H1 (cell line): ENCODE results near the gene TMEM269. TPM values are rescaled to one million over a fixed set of nuclear protein-coding genes. Genes with fewer than 3 reads are reported as not detected.

Experiments used
- CTCF ChIA-PET: fragments of 300-600 bp; sonication (Branson Sonifier 250); formaldehyde crosslinking; loops from one replicate; lab custom pipeline; 2021; ENCODE audit not compliant: partially characterized antibody; lab: Charles Lee
- POLR2A ChIA-PET: fragments of 300-600 bp; sonication (Branson Sonifier 250); formaldehyde crosslinking; loops from one replicate; lab custom pipeline; 2021; ENCODE audit warnings: inconsistent platforms; ENCODE audit not compliant: partially characterized antibody; lab: Charles Lee
- DNase-seq, 2 experiments: peaks; one replicate each; pipeline versions ENCODE4 v3.0.0 to v3.0.0-alpha.2; 2010 to 2022; ENCODE audit warnings: low spot score in 2 of 2, low read depth in 1 of 2, mixed read lengths in 1 of 2
- FAIRE-seq: peaks from 2 replicates; lab custom pipeline; 2011; peaks lifted over from hg19 to GRCh38; lab: Jason Lieb, UNC
- H2AFZ ChIP-seq: 2 replicates; pipeline ENCODE4 v1.8.1; 2012; ENCODE audit warnings: low read length, inconsistent platforms
- H2AK5ac ChIP-seq: 2 replicates; pipeline ENCODE4 v1.6.1; 2013; ENCODE audit warnings: low read depth, low read length
- H2BK120ac ChIP-seq: replicated peaks from 2 replicates; pipeline ENCODE3; 2013; ENCODE audit warnings: low read depth, low read length, inconsistent platforms
- H2BK12ac ChIP-seq: 2 replicates; pipeline ENCODE4 v1.6.1; 2013; ENCODE audit warnings: low read depth, low read length
- H2BK15ac ChIP-seq: 2 replicates; pipeline ENCODE4 v1.6.1; 2013; ENCODE audit warnings: low read length
- H2BK20ac ChIP-seq: 2 replicates; pipeline ENCODE4 v1.6.1; 2013; ENCODE audit warnings: low read length
- H2BK5ac ChIP-seq: 2 replicates; pipeline ENCODE4 v1.6.1; 2013; ENCODE audit warnings: low read depth, low read length
- H3K14ac ChIP-seq: 2 replicates; pipeline ENCODE4 v1.6.1; 2013; ENCODE audit warnings: inconsistent platforms; ENCODE audit not compliant: insufficient read length
- H3K18ac ChIP-seq: 2 replicates; pipeline ENCODE4 v1.6.1; 2013; ENCODE audit warnings: low read length; ENCODE audit errors: extremely low read depth
- H3K23ac ChIP-seq: 2 replicates; pipeline ENCODE4 v1.6.1; 2013; ENCODE audit warnings: inconsistent platforms; ENCODE audit not compliant: insufficient read length
- H3K23me2 ChIP-seq: 2 replicates; pipeline ENCODE4 v1.6.1; 2013; ENCODE audit warnings: low read depth, low read length
- H3K27ac ChIP-seq: 2 replicates; pipeline ENCODE4 v1.6.1; 2011; ENCODE audit warnings: low read depth, low read length, inconsistent platforms
- H3K27me3 ChIP-seq, 4 experiments: replicated peaks in 1 of 4; 1 replicate in 1 of 4; 2 replicates in 3 of 4; pipeline versions ENCODE4 v1.6.1 to v1.8.1; 2011 to 2013; ENCODE audit warnings: low read length in 3 of 4, mild to moderate bottlenecking in 3 of 4, inconsistent platforms in 2 of 4, mixed read lengths in 2 of 4, moderate library complexity in 1 of 4; ENCODE audit not compliant: control insufficient read depth in 3 of 4, insufficient read depth in 3 of 4; ENCODE audit errors: extremely low read depth in 1 of 4
- H3K36me3 ChIP-seq, 4 experiments: 2 replicates each; pipeline versions ENCODE4 v1.6.1 to v1.8.1; 2011 to 2013; ENCODE audit warnings: mild to moderate bottlenecking in 4 of 4, low read length in 3 of 4, moderate library complexity in 2 of 4, control low read depth in 1 of 4, inconsistent platforms in 1 of 4; ENCODE audit not compliant: insufficient read depth in 4 of 4, control insufficient read depth in 2 of 4
- H3K4ac ChIP-seq: replicated peaks from 2 replicates; pipeline ENCODE3; 2013; ENCODE audit warnings: low read length, low read depth, mixed read lengths, inconsistent platforms; ENCODE audit not compliant: insufficient read length
- H3K4me1 ChIP-seq, 4 experiments: replicated peaks in 1 of 4; 1 replicate in 1 of 4; 2 replicates in 3 of 4; pipeline versions ENCODE4 v1.6.1 to v1.8.1; 2011 to 2013; ENCODE audit warnings: low read length in 3 of 4, inconsistent platforms in 2 of 4, mixed read lengths in 1 of 4; ENCODE audit not compliant: insufficient read depth in 4 of 4, control insufficient read depth in 3 of 4
- H3K4me2 ChIP-seq, 2 experiments: 2 replicates each; pipeline versions ENCODE4 v1.6.1 to v1.8.1; 2011 to 2013; ENCODE audit warnings: low read depth in 2 of 2, low read length in 2 of 2, control low read depth in 1 of 2, inconsistent platforms in 1 of 2, mild to moderate bottlenecking in 1 of 2; ENCODE audit not compliant: insufficient read depth in 1 of 2
- H3K4me3 ChIP-seq, 4 experiments: fragments of 200-600, 300-600 bp in 1 of 4; sonication (generic), shearing (Covaris generic), sonication (Bioruptor Twin) in 1 of 4; 2 replicates each; pipeline versions ENCODE4 v1.5.1 to v1.8.1; 2011 to 2016; ENCODE audit warnings: low read length in 4 of 4, low read depth in 3 of 4, control low read depth in 2 of 4, inconsistent platforms in 2 of 4, mild to moderate bottlenecking in 2 of 4, mixed read lengths in 1 of 4, moderate library complexity in 1 of 4; ENCODE audit not compliant: insufficient read depth in 2 of 4; ENCODE audit errors: extremely low read depth in 1 of 4
- H3K56ac ChIP-seq: replicated peaks from 2 replicates; pipeline ENCODE3; 2013; ENCODE audit warnings: low read depth, mild to moderate bottlenecking, mixed read lengths, low read length, inconsistent platforms; ENCODE audit not compliant: insufficient read length
- H3K79me1 ChIP-seq: 2 replicates; pipeline ENCODE4 v1.6.1; 2013; ENCODE audit warnings: low read depth, low read length, control low read depth
- H3K79me2 ChIP-seq, 2 experiments: 2 replicates each; pipeline versions ENCODE4 v1.6.1 to v1.8.1; 2012 to 2013; ENCODE audit warnings: low read length in 2 of 2, mild to moderate bottlenecking in 2 of 2, inconsistent platforms in 1 of 2; ENCODE audit not compliant: insufficient read depth in 2 of 2, control insufficient read depth in 1 of 2
- H3K9ac ChIP-seq, 4 experiments: replicated peaks in 1 of 4; 1 replicate in 1 of 4; 2 replicates in 3 of 4; pipeline versions ENCODE4 v1.6.1 to v1.8.1; 2011 to 2013; ENCODE audit warnings: low read depth in 3 of 4, low read length in 3 of 4, control low read depth in 2 of 4, mild to moderate bottlenecking in 2 of 4, moderate library complexity in 2 of 4, inconsistent platforms in 1 of 4; ENCODE audit errors: extremely low read depth in 1 of 4
- H3K9me3 ChIP-seq, 2 experiments: 2 replicates each; pipeline versions ENCODE4 v1.6.1 to v1.8.1; 2012 to 2013; ENCODE audit warnings: mild to moderate bottlenecking in 2 of 2, moderate library complexity in 2 of 2, control low read depth in 1 of 2, inconsistent platforms in 1 of 2, low read depth in 1 of 2, low read length in 1 of 2, mixed read lengths in 1 of 2; ENCODE audit not compliant: insufficient read depth in 2 of 2
- H4K20me1 ChIP-seq, 2 experiments: replicated peaks in 1 of 2; 2 replicates each; pipeline versions ENCODE3 to v1.8.1; 2011 to 2013; ENCODE audit warnings: inconsistent platforms in 2 of 2, low read length in 2 of 2, mild to moderate bottlenecking in 1 of 2; ENCODE audit not compliant: insufficient read depth in 2 of 2, control insufficient read depth in 1 of 2
- H4K5ac ChIP-seq: 2 replicates; pipeline ENCODE4 v1.6.1; 2013; ENCODE audit warnings: low read length, low read depth, mixed read lengths, inconsistent platforms; ENCODE audit not compliant: insufficient read length
- H4K8ac ChIP-seq: 2 replicates; pipeline ENCODE4 v1.8.0; 2013; ENCODE audit warnings: mild to moderate bottlenecking, moderate library complexity, low read length, inconsistent platforms; ENCODE audit not compliant: insufficient read depth; ENCODE audit errors: extremely low read depth
- H4K91ac ChIP-seq: replicated peaks from 2 replicates; pipeline ENCODE3; 2013; ENCODE audit warnings: low read length, mixed read lengths, inconsistent platforms; ENCODE audit not compliant: insufficient read length
- EZH2 ChIP-seq: fragments of 200-600 bp; sonication (generic); IDR thresholded peaks from 2 replicates; pipeline ENCODE4 v1.7.1; 2012; ENCODE audit warnings: low read depth, mild to moderate bottlenecking, moderate library complexity, low read length, inconsistent platforms; ENCODE audit not compliant: severe bottlenecking
- GTF2F1 ChIP-seq: IDR thresholded peaks from 2 replicates; pipeline ENCODE4 v1.6.1; 2012; ENCODE audit warnings: low read depth, low read length, improper control_type of control experiment, borderline replicate concordance
- HDAC2 ChIP-seq, 2 experiments: fragments of 300-600 bp in 1 of 2; sonication (generic) in 1 of 2; IDR thresholded peaks; 2 replicates each; pipeline ENCODE4 v1.6.1; 2011 to 2012; ENCODE audit warnings: low read depth in 2 of 2, low read length in 2 of 2, mild to moderate bottlenecking in 2 of 2, moderate library complexity in 2 of 2, borderline replicate concordance in 1 of 2, inconsistent platforms in 1 of 2
- JUND ChIP-seq: IDR thresholded peaks from 2 replicates; pipeline ENCODE4 v1.6.1; 2011; ENCODE audit warnings: mild to moderate bottlenecking, improper control_type of control experiment, low read length
- KDM4A ChIP-seq: IDR thresholded peaks from one replicate; pipeline ENCODE4 v1.7.1; 2012; ENCODE audit warnings: low read depth, mild to moderate bottlenecking, moderate library complexity, low read length, inconsistent platforms; ENCODE audit not compliant: severe bottlenecking
- NANOG ChIP-seq: IDR thresholded peaks from 2 replicates; pipeline ENCODE4 v1.6.1; 2011; ENCODE audit warnings: low read length, low read depth, mild to moderate bottlenecking, inconsistent platforms; ENCODE audit not compliant: insufficient read depth, poor library complexity, severe bottlenecking
- POLR2A ChIP-seq, 2 experiments: IDR thresholded peaks; 1 replicate in 1 of 2; 2 replicates in 1 of 2; pipeline ENCODE4 v1.6.1; 2011; ENCODE audit warnings: low read depth in 2 of 2, low read length in 2 of 2, mild to moderate bottlenecking in 2 of 2; ENCODE audit errors: control extremely low read depth in 1 of 2
- RXRA ChIP-seq: IDR thresholded peaks from 2 replicates; pipeline ENCODE4 v1.6.1; 2011; ENCODE audit warnings: low read depth, mild to moderate bottlenecking, low read length, moderate library complexity; ENCODE audit not compliant: insufficient read depth
- SIRT6 ChIP-seq: IDR thresholded peaks from one replicate; pipeline ENCODE4 v1.7.1; 2012; ENCODE audit warnings: low read length, inconsistent platforms
- SIX5 ChIP-seq: IDR thresholded peaks from 2 replicates; pipeline ENCODE4 v1.6.1; 2011; ENCODE audit warnings: mild to moderate bottlenecking, low read depth, low read length
- TAF1 ChIP-seq: IDR thresholded peaks from 2 replicates; pipeline ENCODE4 v1.6.1; 2011; ENCODE audit warnings: mild to moderate bottlenecking, low read depth, low read length
- ZNF274 ChIP-seq: IDR thresholded peaks from 2 replicates; pipeline ENCODE4 v1.7.0; 2012; ENCODE audit warnings: low read length, borderline replicate concordance; ENCODE audit errors: extremely low read depth
- WGBS, 2 experiments: shearing (Covaris generic) in 1 of 2; methylation state at CpG; one replicate each; pipeline versions ENCODE4 v1.1.6 to v1.1.7; 2013 to 2015; ENCODE audit warnings: low lambda C conversion rate in 2 of 2, mixed read lengths in 2 of 2, inconsistent platforms in 1 of 2, low coverage in 1 of 2, missing lambda C conversion rate in 1 of 2; ENCODE audit not compliant: insufficient replicate concordance in 2 of 2, insufficient coverage in 1 of 2, insufficient read length in 1 of 2; ENCODE audit errors: extremely low coverage in 1 of 2, missing lambda C conversion rate in 1 of 2; 5-methylcytosine and 5-hydroxymethylcytosine counted together
- polyA plus RNA-seq, 7 experiments: library from polyadenylated mRNA; depleted of rRNA in 3 of 7; stranded (reverse) in 5 of 7; unstranded in 2 of 7; fragments of >200 nt in 5 of 7; fragments of 200-250 nt in 2 of 7; gene quantifications; 1 replicate in 5 of 7; 2 replicates in 1 of 7; 4 replicates in 1 of 7; pipeline versions ENCODE4 v1.2.1 to v1.2.3, GENCODE V29; 2011 to 2013; ENCODE audit warnings: missing spikeins in 2 of 7, mixed read lengths in 2 of 7
- total RNA-seq: library from RNA; stranded (reverse); fragmentation: NEBNext Ultra II Directional; extraction: Animal tissue kit (Norgen Biotek cat#: 25700); gene quantifications from 2 replicates; pipeline ENCODE4 v1.2.1, GENCODE V29; 2021

Gene TMEM269
- total and polyA plus RNA-seq, 2 of the 8 experiments (the other 6 are each of a cell fraction or from before 2014, with no cell fraction given) = 0.14 to 0.35 TPM

DNA sequence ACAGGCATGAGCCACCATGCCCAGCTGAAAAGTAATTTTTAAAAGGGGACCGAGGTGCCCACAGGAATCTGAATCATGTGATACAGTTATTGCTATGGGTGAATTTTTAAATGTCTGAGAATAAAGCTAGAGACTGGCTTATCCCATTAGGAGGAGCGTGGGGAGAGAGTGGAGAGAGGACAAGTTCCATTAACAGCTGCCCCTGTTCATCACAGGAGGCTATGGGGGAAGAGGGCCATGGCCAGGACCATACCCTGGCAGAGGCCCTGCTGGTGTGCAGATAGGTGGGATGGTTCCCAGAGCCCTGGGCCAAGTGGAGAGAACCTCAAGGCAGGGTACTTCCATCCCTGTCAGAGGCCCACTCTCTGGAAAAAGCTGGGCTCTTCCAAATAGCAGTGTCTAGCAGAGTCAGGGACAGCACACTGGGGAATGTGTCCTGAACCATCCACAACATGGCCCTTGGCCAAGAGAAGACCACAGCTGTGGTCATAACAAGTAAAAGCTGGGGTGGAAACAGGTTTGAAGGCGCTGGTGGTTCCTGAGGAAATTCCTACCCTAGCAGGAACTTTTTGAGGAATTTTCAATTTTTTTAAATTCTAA is 48.0 kb downstream of the TMEM269 start:
- H3K79me1 ChIP-seq = no peaks in the 10 kb centered on the region
- H2BK120ac ChIP-seq = no peak overlapping the region
- H4K20me1 ChIP-seq = no peaks in the 10 kb centered on the region
- no peak overlapping the region for H2BK15ac ChIP-seq
- H4K5ac ChIP-seq = no peak overlapping the region
- no peak overlapping the region for H2BK20ac ChIP-seq
- POLR2A ChIA-PET = interaction anchor here (1.8 kb wide), 1 partner anchor 16 kb away, joined by 4 read pairs; the partner anchor contains the start of gene ERMAP
- no peaks in the 10 kb centered on the region for H3K36me3 ChIP-seq
- H3K4me3 ChIP-seq = no peak overlapping the region
- no peak overlapping the region for H3K27ac ChIP-seq
- no peak overlapping the region for H3K56ac ChIP-seq
- CTCF ChIA-PET = interaction anchor here (0.6 to 5.2 kb wide), 6 partner anchors 9 to 1169 kb away, joined by 3 to 30 read pairs (median 4); partner anchors contain the start of gene ZNF691
- H4K91ac ChIP-seq = no peak overlapping the region
- H2AFZ ChIP-seq = no peak overlapping the region
- H2BK5ac ChIP-seq = no peak overlapping the region
- no peaks in the 10 kb centered on the region for H3K9me3 ChIP-seq
- H3K27me3 ChIP-seq = no peaks in the 10 kb centered on the region
- H3K9ac ChIP-seq = no peak overlapping the region
- H3K23me2 ChIP-seq = no peaks in the 10 kb centered on the region
- no peak overlapping the region for H2BK12ac ChIP-seq
- no peaks in the 10 kb centered on the region for H3K79me2 ChIP-seq
- H3K4ac ChIP-seq = no peak overlapping the region
- H3K14ac ChIP-seq = no peak overlapping the region
- no peak overlapping the region for H3K18ac ChIP-seq
- 90% methylated on average over 3 of the region's 3 CpGs; no CpG with 5 or more reads in 1 of the 2 experiments for WGBS, 2 experiments
- no peak overlapping the region; the same call in 1 of the 2 replicates for H4K8ac ChIP-seq
- FAIRE-seq = no peak
- H3K23ac ChIP-seq = no peak overlapping the region
- H2AK5ac ChIP-seq = no peak overlapping the region
- no peak overlapping the region for H3K4me2 ChIP-seq
- no peak for DNase-seq
- no peaks in the 10 kb centered on the region for H3K4me1 ChIP-seq
- TF ChIP-seq GTF2F1 = no peak
- TF ChIP-seq NANOG = no peak
- TF ChIP-seq HDAC2 (IDR thresholded peaks at IDR 0.05; ENCODE audit: borderline replicate concordance in 1 of 2, low read depth in 2 of 2, low read length in 2 of 2) = no peak
- no peak for TF ChIP-seq POLR2A (IDR thresholded peaks at IDR 0.05; ENCODE audit: control extremely low read depth in 1 of 2, low read depth in 2 of 2, low read length in 2 of 2)
- TF ChIP-seq SIX5 = no peak
- no peak for TF ChIP-seq RXRA
- no peak for TF ChIP-seq ZNF274
- no peak for TF ChIP-seq EZH2
- TF ChIP-seq KDM4A = no peak
- TF ChIP-seq JUND = no peak
- TF ChIP-seq SIRT6 = no peak
- no peak for TF ChIP-seq TAF1
